UCSD-AML1 (cell line): ENCODE measurements around the gene TCTA.
"Not testable (repeated sequence)": the region's sequence is repeated elsewhere in the genome, so short reads cannot be mapped to it uniquely, and the experiment has no call there.

Experiments
- DNase-seq: peaks from one replicate; lab custom pipeline; 2025; ENCODE audit not compliant: unreplicated experiment; lab: John Stamatoyannopoulos, UW

The TCTA gene

GRCh38 chr3:49411968-49412631 lies at the start of gene TCTA, which contains the start of gene RHOA:
TSS of gene TCTA (plus strand) at chr3:49412423. CDS start at chr3:49412427, 4 bp downstream.
TSS of gene RHOA (minus strand) at chr3:49411976. CDS start at chr3:49375589, 36,387 bp downstream.
- DNase-seq, result peak; percentile 99

GRCh38 chr3:49362561-49362960 lies 49.7 kb upstream of the TCTA start:
- DNase-seq, result no peak

- DNase-seq, result no peak
These were observed 41.5 kb upstream of the TCTA start for GRCh38 chr3:49370585-49371290.

GRCh38 chr3:49371946-49372345 lies 40.3 kb upstream of the TCTA start:
- no peak for DNase-seq

GRCh38 chr3:49377483-49377882 lies 34.7 kb upstream of the TCTA start:
- no peak for DNase-seq

GRCh38 chr3:49378249-49378895 lies 33.9 kb upstream of the TCTA start:
- DNase-seq, result no peak

GRCh38 chr3:49383387-49383786 lies 28.8 kb upstream of the TCTA start:
- DNase-seq, result no peak

GRCh38 chr3:49385617-49386016 lies 26.6 kb upstream of the TCTA start:
- DNase-seq, result no peak

GRCh38 chr3:49386056-49386756 lies 26.0 kb upstream of the TCTA start:
- DNase-seq, result no peak

- DNase-seq, result no peak
These were observed 24.5 kb upstream of the TCTA start for GRCh38 chr3:49387721-49388120.

- no peak for DNase-seq
These were observed 23.9 kb upstream of the TCTA start for GRCh38 chr3:49388289-49388820.

- no peak for DNase-seq
These were observed 22.9 kb upstream of the TCTA start for GRCh38 chr3:49389297-49389696.

GRCh38 chr3:49391310-49391709 lies 20.9 kb upstream of the TCTA start:
- DNase-seq, result not testable (repeated sequence)

GRCh38 chr3:49397470-49397869 lies 14.8 kb upstream of the TCTA start:
- DNase-seq, result no peak

GRCh38 chr3:49399461-49399860 lies 12.8 kb upstream of the TCTA start:
- no peak for DNase-seq

GRCh38 chr3:49401766-49402165 lies 10.5 kb upstream of the TCTA start:
- DNase-seq, result no peak

GRCh38 chr3:49403891-49404290 lies 8.3 kb upstream of the TCTA start:
- DNase-seq, result no peak

- DNase-seq, result not testable (repeated sequence)
These were observed 6.7 kb upstream of the TCTA start for GRCh38 chr3:49405570-49405969.

- no peak for DNase-seq
These were observed 5.4 kb upstream of the TCTA start for GRCh38 chr3:49406571-49407565.
